Measurements from ENCODE around the gene MRPS21.
"Not testable (repeated sequence)": the region's sequence is repeated elsewhere in the genome, so short reads cannot be mapped to it uniquely, and the experiment has no call there.

MRPS21 gene

GRCh38 chr1:150281758-150282557 lies 11.7 kb upstream of the MRPS21 start, which contains the start of gene CIART:
Gene CIART (plus strand): TSS chr1:150282554. CDS start chr1:150283268, 714 bp downstream.
- peak; percentile 59 for DNase-seq (ENCODE audit: low read depth)

- no peak for DNase-seq (ENCODE audit: low read depth)
These were observed 11.1 kb upstream of the MRPS21 start for GRCh38 chr1:150282558-150282958.

GRCh38 chr1:150283260-150283659 lies 10.4 kb upstream of the MRPS21 start:
- DNase-seq (ENCODE audit: low read depth) = no peak

GRCh38 chr1:150288382-150288781 lies 5.3 kb upstream of the MRPS21 start:
- DNase-seq (ENCODE audit: low read depth) = no peak

- no peak for DNase-seq (ENCODE audit: low read depth)
These were observed 4.8 kb upstream of the MRPS21 start for GRCh38 chr1:150288822-150289221.

GRCh38 chr1:150295476-150295875 lies 1.8 kb downstream of the MRPS21 start:
- DNase-seq (ENCODE audit: low read depth) = no peak

GRCh38 chr1:150299716-150300115 lies 6.1 kb downstream of the MRPS21 start:
- no peak for DNase-seq (ENCODE audit: low read depth)

- no peak for DNase-seq (ENCODE audit: low read depth)
These were observed 8.7 kb downstream of the MRPS21 start for GRCh38 chr1:150302338-150302737.

GRCh38 chr1:150302902-150303301 lies 9.2 kb downstream of the MRPS21 start:
- no peak for DNase-seq (ENCODE audit: low read depth)

GRCh38 chr1:150308585-150308984 lies 14.9 kb downstream of the MRPS21 start:
- DNase-seq (ENCODE audit: low read depth) = not testable (repeated sequence)

- no peak for DNase-seq (ENCODE audit: low read depth)
These were observed 16.3 kb downstream of the MRPS21 start for GRCh38 chr1:150309758-150310508.

GRCh38 chr1:150311762-150312161 lies 18.1 kb downstream of the MRPS21 start:
- no peak for DNase-seq (ENCODE audit: low read depth)

- DNase-seq (ENCODE audit: low read depth) = not testable (repeated sequence)
These were observed 21.0 kb downstream of the MRPS21 start for GRCh38 chr1:150314691-150315090.

GRCh38 chr1:150320667-150320978 lies 27.0 kb downstream of the MRPS21 start:
- no peak for DNase-seq (ENCODE audit: low read depth)

- no peak for DNase-seq (ENCODE audit: low read depth)
These were observed 28.1 kb downstream of the MRPS21 start for GRCh38 chr1:150321826-150322166.

GRCh38 chr1:150322310-150322709 lies 28.6 kb downstream of the MRPS21 start:
- no peak for DNase-seq (ENCODE audit: low read depth)

- no peak for DNase-seq (ENCODE audit: low read depth)
These were observed 39.1 kb downstream of the MRPS21 start for GRCh38 chr1:150332651-150333290.

- no peak for DNase-seq (ENCODE audit: low read depth)
These were observed 52.7 kb downstream of the MRPS21 start for GRCh38 chr1:150346316-150346715.

- no peak for DNase-seq (ENCODE audit: low read depth)
These were observed 59.2 kb downstream of the MRPS21 start for GRCh38 chr1:150352866-150353265.

Measured in stimulated activated CD8-positive, alpha-beta memory T cell treated with anti-CD3 and anti-CD28 coated beads, Interleukin-12 subunit alpha, Interleukin-12 subunit beta, amount 100 ng/mL, for 1 hour (primary cell).